ENCODE results near the gene FAM237B. TPM values are rescaled to one million over a fixed set of nuclear protein-coding genes. Genes with fewer than 3 reads are reported as not detected.

Gene FAM237B
- total RNA-seq, 1 donor from 2014 or later: not detected

DNA sequence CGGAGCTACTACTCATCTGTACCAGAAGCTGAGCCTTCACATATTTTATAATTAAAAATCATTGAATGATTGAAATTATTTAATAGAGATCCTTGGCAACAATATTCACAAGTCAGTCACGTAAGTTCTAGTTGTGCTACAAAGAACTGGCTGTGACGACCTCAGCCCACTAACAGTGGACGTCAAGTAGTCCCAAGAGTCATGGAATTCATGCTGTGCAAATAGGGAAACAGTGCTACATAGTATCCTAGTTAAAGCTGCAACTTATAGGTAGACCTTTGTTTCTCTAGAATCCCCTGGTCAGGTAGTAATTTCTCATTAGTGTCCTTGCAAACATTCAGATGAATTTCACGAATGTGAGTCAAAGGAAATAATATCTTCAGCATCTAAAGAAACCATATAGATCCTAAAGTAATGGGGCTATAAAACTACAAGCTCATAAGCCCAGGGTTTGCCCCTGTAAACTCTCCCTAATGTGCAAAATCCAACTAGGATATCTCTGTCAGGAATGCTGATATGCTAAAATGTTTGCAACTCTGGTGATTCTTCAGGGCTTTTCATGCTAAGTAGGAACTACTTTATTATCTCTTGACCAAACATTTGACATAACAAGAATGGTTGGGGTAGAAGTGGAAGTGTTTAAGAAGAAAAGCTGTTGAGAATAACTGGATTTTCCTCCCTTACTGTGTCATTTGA lies 44.9 kb downstream of the FAM237B start:
- Histone ChIP-seq H3K27me3 (ENCODE audit: low read depth) (no peaks in the 10 kb centered on the region), H3K36me3 (no peaks in the 10 kb centered on the region), H3K4me3 (no peak overlapping the region), H3K9me3 (no peaks in the 10 kb centered on the region), H3K27ac (no peak overlapping the region), H3K4me1 (no peaks in the 10 kb centered on the region)
- ATAC-seq: no peak
- intact Hi-C loops (cut with DNase I): no loop called here
- DNase-seq: no peak
- TF ChIP-seq, protein P1, sequence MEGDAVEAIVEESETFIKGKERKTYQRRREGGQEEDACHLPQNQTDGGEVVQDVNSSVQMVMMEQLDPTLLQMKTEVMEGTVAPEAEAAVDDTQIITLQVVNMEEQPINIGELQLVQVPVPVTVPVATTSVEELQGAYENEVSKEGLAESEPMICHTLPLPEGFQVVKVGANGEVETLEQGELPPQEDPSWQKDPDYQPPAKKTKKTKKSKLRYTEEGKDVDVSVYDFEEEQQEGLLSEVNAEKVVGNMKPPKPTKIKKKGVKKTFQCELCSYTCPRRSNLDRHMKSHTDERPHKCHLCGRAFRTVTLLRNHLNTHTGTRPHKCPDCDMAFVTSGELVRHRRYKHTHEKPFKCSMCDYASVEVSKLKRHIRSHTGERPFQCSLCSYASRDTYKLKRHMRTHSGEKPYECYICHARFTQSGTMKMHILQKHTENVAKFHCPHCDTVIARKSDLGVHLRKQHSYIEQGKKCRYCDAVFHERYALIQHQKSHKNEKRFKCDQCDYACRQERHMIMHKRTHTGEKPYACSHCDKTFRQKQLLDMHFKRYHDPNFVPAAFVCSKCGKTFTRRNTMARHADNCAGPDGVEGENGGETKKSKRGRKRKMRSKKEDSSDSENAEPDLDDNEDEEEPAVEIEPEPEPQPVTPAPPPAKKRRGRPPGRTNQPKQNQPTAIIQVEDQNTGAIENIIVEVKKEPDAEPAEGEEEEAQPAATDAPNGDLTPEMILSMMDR (IDR thresholded peaks at IDR 0.05): no peak

DNA sequence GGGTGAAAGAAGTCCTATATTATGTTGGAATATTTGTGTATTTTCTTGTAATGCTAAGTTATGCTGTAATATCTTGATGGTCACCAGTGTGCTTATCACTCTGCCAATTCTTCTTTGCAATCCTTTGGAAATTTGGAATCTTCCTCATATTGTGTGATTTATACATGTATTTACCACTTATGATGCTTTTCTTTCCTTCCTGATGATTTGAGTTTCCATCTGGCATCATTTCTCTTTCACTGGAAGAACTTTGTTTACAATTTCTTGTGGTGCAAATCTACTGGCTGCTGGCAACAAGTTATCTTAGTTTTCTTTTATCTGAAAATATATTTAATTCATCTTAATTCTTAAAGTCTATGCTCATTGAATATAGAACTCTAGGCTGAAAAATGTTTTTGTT lies 46.9 kb downstream of the FAM237B start:
- H3K27ac ChIP-seq: no peak overlapping the region
- no peaks in the 10 kb centered on the region for H3K27me3 ChIP-seq (ENCODE audit: low read depth)
- intact Hi-C loops (cut with DNase I): no loop called here
- DNase-seq (no peak), ATAC-seq (no peak)
- no peaks in the 10 kb centered on the region for H3K36me3 ChIP-seq
- H3K4me3 ChIP-seq: no peak overlapping the region
- H3K9me3 ChIP-seq: no peaks in the 10 kb centered on the region
- H3K4me1 ChIP-seq: no peaks in the 10 kb centered on the region
- TF ChIP-seq, protein P1 (IDR thresholded peaks at IDR 0.05): no peak

DNA sequence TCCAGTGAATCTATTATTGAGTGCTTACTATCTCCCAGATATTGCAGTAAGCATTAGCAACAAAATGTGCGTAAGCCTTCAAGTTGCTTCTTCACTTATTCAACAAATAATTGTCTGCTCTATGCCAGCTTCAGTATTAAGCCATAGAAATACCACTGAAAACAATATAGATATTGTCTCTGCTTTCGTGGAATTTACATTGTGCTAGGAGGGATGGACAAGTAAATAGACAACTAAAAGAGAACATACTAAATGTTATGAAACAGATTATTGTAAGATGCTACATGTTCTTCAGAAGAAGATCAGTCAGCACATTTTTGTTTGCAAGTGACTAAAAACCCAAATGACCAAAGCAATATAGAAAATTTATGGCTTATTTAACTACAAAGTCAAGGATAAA lies 48.9 kb downstream of the FAM237B start:
- no peaks in the 10 kb centered on the region for H3K27me3 ChIP-seq (ENCODE audit: low read depth)
- H3K4me1 ChIP-seq: no peaks in the 10 kb centered on the region

DNA sequence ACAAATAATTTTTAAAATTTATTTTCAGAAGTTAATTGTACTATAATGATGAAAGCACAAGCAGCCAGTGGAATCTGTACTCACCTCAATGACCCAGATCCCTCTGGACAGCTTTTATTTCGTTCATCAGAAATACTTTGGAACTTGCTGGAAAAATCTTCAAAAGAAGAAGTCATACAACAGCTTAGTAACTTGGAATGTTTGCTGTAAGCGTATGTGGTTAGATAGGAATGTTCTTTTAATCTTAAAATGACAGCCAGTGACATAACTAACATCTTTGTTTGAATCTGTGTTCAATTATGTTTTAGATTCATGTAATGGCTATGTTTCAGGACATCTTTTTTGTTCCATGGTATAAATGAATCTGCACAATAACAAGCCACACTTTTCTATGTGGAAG lies 49.4 kb downstream of the FAM237B start:
- Histone ChIP-seq H3K36me3 (no peaks in the 10 kb centered on the region), H3K27ac (no peak overlapping the region), H3K4me1 (no peaks in the 10 kb centered on the region), H3K9me3 (no peaks in the 10 kb centered on the region), H3K4me3 (no peak overlapping the region), H3K27me3 (ENCODE audit: low read depth) (no peaks in the 10 kb centered on the region)
- no peak for DNase-seq
- intact Hi-C loops (cut with DNase I): no loop called here
- no peak for ATAC-seq
- TF ChIP-seq, protein P1 (IDR thresholded peaks at IDR 0.05): no peak

More for the DNA sequence above, 48.9 kb downstream of the FAM237B start:
- Histone ChIP-seq H3K4me3 (no peak overlapping the region), H3K27ac (no peak overlapping the region), H3K36me3 (no peaks in the 10 kb centered on the region), H3K9me3 (no peaks in the 10 kb centered on the region)
- ATAC-seq (no peak), DNase-seq (no peak)
- intact Hi-C loops (cut with DNase I): no loop called here
- TF ChIP-seq, protein P1 (IDR thresholded peaks at IDR 0.05): no peak

DNA sequence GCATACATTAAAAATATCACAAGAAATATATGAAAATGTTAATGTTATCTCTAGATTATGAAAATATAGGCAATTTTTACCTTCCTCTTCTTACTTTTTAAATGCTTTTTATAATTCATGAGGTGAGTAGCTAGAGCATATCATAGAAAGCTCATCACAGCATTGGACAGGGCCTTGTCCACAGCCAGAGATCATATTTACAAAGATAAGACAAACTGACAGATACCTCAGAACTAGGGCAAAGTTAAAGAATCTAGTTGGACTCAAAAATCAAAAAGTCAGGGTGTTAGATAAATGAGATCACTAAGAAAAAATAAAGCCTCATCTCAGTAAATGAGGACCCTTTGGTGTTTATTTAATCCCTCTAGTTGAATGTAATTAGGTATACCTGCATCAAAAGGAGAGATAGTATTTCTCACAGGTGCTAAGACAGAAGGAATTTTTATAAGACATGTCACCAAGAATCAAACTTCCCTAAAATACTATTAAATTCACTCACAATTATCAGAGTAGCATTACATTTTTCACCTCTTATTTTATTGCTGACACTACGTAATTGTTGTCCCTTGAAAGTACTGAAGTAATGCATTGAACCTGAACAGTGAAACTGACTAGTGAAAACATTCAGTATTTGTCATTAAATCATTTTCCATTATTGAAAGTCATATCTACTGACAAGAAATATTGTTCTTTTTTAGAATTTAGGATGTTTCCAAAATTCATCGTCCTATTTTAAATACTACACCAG lies 50.5 kb downstream of the FAM237B start:
- H3K27ac ChIP-seq: no peak overlapping the region
- H3K4me3 ChIP-seq: no peak overlapping the region

More for the DNA sequence above, 50.5 kb downstream of the FAM237B start:
- H3K4me1 ChIP-seq: no peaks in the 10 kb centered on the region
- H3K27me3 ChIP-seq (ENCODE audit: low read depth): no peaks in the 10 kb centered on the region
- DNase-seq (no peak), ATAC-seq (no peak)
- TF ChIP-seq, protein P1 (IDR thresholded peaks at IDR 0.05): no peak
- H3K36me3 ChIP-seq: no peaks in the 10 kb centered on the region
- intact Hi-C loops (cut with DNase I): no loop called here
- no peaks in the 10 kb centered on the region for H3K9me3 ChIP-seq
